ENCODE data around the gene CTNNA3.

CTNNA3 gene

GRCh38 chr10:66842371-66842770 is 853.6 kb downstream of the CTNNA3 start:
- no peak for DNase-seq

GRCh38 chr10:66838656-66839055 is 857.3 kb downstream of the CTNNA3 start:
- DNase-seq, result no peak

GRCh38 chr10:66837990-66838389 is 858.0 kb downstream of the CTNNA3 start:
- no peak for DNase-seq

- no peak for DNase-seq
Observed at GRCh38 chr10:66837335-66837734, 858.7 kb downstream of the CTNNA3 start.

- no peak for DNase-seq
Observed at GRCh38 chr10:66836771-66837170, 859.2 kb downstream of the CTNNA3 start.

- no peak for DNase-seq
Observed at GRCh38 chr10:66836057-66836456, 859.9 kb downstream of the CTNNA3 start.

GRCh38 chr10:66835400-66835799 is 860.6 kb downstream of the CTNNA3 start:
- no peak for DNase-seq

- no peak for DNase-seq
Observed at GRCh38 chr10:66834802-66835201, 861.2 kb downstream of the CTNNA3 start.

- DNase-seq, result no peak
Observed at GRCh38 chr10:66833861-66834260, 862.1 kb downstream of the CTNNA3 start.

- DNase-seq, result no peak
Observed at GRCh38 chr10:66832781-66833422, 863.1 kb downstream of the CTNNA3 start.

GRCh38 chr10:66828957-66829356 is 867.0 kb downstream of the CTNNA3 start:
- no peak for DNase-seq

GRCh38 chr10:66827353-66827752 is 868.6 kb downstream of the CTNNA3 start:
- no peak for DNase-seq

GRCh38 chr10:66823301-66823700 is 872.7 kb downstream of the CTNNA3 start:
- DNase-seq, result no peak

GRCh38 chr10:66822801-66823200 is 873.2 kb downstream of the CTNNA3 start:
- no peak for DNase-seq

- no peak for DNase-seq
Observed at GRCh38 chr10:66819691-66820090, 876.3 kb downstream of the CTNNA3 start.

GRCh38 chr10:66813122-66813521 is 882.9 kb downstream of the CTNNA3 start:
- no peak for DNase-seq

GRCh38 chr10:66811211-66811610 is 884.8 kb downstream of the CTNNA3 start:
- DNase-seq, result no peak

GRCh38 chr10:66809402-66809801 is 886.6 kb downstream of the CTNNA3 start:
- no peak for DNase-seq

GRCh38 chr10:66805612-66806011 is 890.4 kb downstream of the CTNNA3 start:
- no peak for DNase-seq

GRCh38 chr10:66804962-66805361 is 891.0 kb downstream of the CTNNA3 start:
- no peak for DNase-seq

- DNase-seq, result no peak
Observed at GRCh38 chr10:66803174-66803573, 892.8 kb downstream of the CTNNA3 start.

- DNase-seq, result no peak
Observed at GRCh38 chr10:66799474-66799873, 896.5 kb downstream of the CTNNA3 start.

GRCh38 chr10:66795866-66796265 is 900.1 kb downstream of the CTNNA3 start:
- DNase-seq, result no peak

GRCh38 chr10:66792441-66792840 is 903.6 kb downstream of the CTNNA3 start:
- DNase-seq, result no peak

GRCh38 chr10:66788178-66788987 is 907.6 kb downstream of the CTNNA3 start:
- DNase-seq, result no peak
